NCI-H2029 (cell line): ENCODE measurements around the gene MRPL50.

ENCODE experiments used
- DNase-seq: peaks from one replicate; lab custom pipeline; 2025; lab: John Stamatoyannopoulos, UW

Gene MRPL50

DNA sequence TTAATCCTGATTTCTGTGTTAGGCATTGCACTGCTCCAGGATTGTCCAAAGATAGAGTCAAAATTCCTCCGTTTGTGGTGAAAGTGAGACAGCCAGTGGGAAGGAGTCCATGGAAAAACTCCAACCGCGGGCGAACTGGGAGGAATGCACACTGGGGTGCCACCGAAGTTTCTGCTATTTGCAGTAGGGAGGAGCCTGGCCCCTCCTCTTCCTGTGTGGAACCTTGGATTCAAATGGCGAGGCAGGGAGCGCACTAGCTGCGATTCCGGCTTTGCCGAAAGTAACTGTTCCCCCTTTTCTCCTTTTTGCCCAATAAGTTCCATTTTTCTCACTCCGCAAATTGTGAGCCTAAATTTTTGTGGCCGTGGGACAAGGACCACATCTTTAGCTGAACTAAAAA lies 22.9 kb downstream of the MRPL50 start:
- no peak for DNase-seq

DNA sequence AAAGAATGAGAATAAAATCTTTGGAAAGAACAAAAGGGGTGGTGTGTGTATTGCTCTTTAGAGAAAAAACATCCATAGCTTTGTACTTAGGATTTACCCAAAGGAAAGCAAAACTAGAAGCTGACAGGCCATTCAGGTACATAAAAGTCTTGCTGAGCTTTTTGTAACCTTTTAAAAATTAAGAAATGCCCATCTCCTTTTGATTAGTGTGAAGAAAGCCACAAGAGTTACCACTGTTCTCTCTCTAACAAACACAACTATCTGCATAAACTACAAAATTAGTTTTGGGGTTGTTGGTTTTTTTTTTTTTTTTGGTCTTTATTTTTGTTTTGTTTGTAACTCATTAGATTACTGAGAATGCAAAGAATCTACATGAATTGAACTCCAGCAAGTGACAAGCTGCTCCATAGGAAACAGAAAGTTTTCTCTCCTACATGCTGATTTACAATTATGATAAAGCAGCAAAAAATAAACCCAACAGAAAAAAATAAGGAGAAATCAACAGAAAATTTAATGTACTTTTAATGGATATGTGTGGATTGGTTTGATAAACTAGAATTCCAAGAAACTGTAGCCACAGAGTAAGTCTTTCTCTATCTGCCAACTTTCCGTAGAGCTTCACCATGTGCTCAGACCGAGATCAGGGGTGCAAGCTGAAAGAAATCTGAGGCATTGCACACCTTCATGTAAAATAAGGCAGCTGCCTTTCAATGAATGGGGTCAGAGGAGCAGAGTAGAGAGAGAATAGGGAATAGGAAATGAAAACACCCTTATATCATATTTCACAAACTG lies 25.9 kb downstream of the MRPL50 start:
- no peak for DNase-seq

DNA sequence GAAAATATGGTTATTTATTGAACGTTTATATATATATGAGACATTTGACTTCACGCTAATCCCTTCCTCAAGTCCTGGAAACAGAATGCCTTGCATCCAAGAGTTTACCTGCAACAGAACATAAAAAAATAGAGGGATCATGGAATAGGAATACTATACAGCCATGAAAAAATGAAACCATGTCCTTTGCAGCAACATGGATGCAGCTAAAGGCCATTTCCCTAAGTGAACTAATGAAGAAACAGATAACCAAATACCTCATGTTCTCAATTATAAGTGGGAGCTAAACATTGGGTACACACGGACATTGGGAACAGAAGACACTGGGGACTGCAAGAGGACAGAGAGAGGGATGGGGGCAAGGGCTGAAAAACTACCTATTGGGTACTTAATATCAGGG lies 26.6 kb downstream of the MRPL50 start:
- DNase-seq = no peak

DNA sequence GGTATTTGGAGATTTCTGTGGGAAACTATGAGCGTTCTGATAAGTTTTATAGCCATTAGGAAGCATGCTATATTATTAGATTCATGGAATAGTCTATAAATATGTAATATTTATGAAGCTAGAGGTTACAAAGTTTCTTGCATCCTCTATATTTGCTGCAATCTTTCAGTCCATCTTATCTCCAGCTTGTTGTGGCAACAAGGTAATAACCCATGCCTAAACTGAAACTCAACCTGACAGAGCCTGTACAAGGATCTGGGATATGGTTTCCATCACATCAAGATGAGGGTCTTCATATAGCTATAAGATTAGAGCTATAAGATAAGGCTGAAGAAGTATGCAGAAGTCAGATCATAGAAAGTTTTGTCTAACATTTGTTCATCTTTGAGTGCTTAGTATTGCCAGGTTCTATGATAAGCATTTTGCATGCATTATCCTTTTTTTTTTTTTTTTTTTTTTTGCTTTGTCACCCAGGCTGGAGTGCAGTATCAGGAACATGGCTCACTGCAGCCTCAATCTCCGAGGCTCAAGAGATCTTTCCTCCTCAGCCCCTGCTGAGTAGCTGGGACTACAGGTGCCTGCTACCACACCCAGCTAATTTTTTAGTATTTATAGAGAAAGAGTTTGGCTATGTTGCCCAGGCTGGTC lies 28.4 kb downstream of the MRPL50 start:
- DNase-seq = no peak

DNA sequence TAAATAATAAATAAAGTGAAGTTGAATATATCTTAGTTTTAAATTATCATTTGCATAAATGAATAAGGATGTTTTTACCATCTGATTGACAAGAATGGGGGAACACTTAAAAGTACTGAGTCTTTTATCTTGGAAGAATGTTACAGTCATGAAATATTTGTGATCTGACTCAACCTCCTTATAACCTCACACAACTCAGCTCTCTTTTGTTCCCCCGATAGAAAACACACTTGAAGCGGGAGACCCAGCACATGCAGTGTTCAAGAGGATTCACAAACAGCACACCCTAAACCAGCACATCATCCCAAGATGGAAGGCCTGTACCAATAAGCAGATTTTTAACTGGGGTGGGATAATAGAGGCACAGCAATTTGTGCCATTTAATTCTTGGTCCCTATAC lies 29.1 kb downstream of the MRPL50 start:
- DNase-seq = no peak

DNA sequence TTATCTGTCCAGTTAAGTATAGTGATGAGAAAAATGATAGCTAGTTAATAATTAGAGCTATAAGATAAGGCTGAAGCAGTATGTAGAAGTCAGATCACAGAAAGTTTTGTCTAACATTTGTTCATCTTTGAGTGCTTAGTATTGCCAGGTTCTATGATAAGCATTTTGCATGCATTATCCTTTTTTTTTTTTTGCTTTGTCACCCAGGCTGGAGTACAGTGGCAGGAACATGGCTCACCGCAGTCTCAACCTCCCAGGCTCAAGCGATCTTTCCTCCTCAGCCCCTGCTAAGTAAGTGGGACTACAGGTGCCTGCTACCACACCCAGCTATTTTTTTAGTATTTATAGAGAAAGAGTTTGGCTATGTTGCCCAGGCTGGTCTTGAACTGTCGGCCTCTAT lies 31.1 kb downstream of the MRPL50 start:
- DNase-seq = no peak

DNA sequence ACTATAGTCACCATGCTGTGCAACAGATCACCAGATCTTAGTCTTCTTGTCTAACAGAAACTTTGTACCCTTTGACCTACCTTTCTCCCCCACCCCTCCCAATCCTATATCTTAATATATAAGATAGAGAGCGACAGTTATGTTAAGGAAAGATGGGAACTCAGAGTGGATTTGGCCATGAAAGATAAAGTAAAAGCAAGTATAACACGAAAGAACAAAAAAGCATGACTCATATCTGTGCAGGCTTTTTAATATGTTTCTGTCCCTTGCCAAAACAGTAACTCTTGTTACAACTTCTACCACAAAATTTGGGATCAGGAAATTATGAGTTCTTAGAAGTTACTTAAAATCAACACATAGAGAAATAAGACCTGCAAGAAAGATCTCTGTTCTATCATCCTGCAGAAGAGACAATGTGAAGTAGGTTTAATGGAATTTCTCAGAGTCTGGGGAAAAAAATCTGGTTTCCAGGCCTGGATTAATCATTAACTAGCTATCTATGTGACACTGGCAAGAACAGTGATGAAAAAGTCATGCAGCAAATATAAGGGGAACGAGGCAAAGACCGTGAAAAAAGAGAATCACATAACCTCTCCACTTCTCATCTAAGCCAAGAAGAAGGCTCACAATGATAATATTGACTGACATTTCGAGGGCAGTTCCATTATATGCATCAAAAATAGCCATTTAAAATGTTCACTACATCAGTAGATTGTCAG lies 32.2 kb downstream of the MRPL50 start:
- DNase-seq = no peak

DNA sequence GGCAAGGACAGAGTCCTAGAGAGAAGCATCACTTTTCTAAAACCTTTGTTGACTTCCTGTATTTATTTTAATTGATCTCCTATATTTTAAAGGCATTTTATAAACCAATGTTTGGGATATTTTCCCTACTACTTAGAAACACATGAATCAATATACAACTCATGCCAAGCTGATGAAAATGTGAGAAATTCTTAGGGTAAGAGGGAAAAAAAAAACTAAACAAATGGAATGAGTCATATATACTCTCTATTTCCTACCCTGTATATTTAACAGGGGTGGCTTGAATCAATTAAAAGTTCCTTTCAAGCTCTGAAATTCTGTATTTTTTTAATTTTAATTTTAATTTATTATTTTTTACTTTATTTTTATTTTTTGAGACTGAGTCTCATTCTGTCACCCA lies 33.2 kb downstream of the MRPL50 start:
- DNase-seq = no peak

DNA sequence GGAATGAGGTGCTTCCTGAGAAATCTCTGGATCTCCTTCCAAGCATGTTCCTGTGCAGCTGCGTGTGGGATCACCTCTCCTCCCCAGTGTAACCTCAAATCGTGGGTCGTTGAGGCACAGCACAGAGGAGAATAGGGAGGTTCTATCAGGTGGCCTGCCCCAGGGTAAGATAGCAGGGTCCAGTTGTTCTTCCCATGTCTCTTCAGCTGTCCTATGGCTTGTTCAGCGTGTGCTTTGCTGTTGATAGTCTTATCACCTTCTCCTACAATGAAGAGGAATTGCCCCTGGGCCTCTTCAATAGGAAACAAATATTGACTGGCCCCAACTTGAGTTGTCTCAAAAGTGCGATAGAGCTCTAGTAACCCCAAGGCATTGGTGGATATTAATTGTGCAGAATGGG lies 36.0 kb downstream of the MRPL50 start:
- DNase-seq = no peak

DNA sequence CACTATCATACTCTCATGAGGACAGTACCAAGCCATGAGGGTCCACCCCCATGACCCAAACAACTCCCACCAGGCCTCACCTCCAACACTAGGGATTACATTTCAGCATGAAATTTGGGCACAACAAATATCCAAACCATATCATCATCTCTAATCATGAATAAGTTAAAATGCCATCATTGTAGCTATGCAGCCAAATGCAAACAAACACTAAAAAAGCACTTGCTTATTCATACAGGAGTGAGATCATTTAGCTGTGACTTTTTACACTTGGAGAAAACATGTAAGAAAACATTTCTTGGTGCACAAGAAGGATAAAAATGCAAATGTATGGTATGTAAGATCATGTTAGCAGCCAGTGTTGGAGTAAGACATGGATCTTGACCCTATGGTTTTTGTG lies 37.8 kb downstream of the MRPL50 start:
- DNase-seq = no peak

DNA sequence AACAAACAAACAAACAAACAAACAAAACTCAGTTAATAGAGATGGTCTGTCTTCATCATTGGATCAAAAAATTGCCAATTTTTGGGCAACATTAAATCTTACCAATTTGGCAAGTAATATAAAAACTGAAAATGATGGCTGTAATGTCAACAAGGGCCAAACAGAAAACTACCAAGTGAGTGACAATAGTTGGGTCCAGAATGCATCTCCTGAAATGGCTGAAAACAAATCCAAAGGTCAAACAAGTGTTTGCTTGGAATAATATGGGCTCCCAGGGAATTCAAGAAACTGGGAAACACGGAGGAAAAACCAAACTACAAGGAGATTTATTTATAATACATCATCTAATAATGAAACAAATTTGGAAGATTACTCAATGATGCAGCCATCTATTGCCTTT lies 38.7 kb downstream of the MRPL50 start:
- DNase-seq = no peak

DNA sequence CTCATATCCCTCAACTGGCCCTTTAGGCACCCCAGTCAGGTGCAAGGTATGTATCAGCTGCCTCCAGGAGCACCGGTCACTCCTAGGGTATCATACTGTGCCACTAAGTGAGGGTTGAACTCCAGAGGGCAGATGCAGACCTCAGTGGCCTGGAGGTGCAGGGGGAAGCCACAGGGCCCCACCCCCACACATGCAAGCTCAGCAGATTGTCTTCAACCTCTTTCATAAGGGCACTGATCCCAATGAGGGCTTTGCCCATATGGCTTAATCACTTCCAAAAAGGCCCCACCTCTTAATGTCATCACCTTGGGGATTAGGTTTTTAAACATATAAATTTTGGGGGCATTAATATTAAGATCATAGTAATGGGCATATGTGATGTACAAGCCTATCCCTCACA lies 41.8 kb downstream of the MRPL50 start:
- no peak for DNase-seq

DNA sequence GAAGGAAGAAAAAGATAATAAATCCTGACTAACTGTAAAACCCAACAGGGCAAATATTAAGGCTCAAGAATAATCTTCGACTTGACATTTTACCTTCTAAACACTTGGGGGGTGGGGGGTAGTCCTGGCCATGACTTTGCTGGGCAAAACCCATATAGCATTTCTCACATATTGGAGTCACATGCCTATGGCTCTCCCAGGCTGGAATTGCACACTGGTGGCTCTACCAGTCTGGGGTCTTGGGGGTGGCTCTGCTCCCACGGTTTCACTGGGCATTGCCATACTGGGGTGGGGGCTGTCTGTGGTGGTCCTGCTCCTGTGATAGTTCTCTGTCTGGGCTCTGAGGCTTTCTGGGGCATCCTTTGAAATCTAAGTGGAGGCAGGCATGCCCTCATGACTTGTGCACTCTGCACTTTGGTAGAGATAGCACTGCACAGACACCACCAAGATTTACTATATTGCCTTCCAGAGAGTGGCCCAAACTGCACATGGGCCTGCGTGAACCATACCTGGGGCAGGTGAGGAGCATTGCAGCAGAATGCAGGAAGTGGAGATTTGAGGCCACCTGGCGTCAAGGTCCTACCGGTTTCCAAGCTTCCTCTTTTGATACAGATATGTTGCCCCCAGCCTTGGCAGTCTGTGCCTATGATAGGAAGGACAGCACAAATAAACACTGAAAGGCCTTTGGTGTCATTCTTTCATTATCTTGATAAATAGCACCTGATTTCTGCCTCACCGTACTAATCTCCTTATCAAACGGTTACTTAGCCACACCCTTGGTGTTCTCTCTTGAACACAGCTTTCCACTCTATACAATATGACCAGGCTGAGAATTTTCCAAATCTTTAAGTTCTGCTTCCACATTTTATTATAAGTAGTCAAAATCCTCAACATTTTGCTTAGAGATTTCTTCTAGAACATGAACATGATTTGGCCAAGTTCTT lies 43.4 kb downstream of the MRPL50 start:
- DNase-seq = no peak

DNA sequence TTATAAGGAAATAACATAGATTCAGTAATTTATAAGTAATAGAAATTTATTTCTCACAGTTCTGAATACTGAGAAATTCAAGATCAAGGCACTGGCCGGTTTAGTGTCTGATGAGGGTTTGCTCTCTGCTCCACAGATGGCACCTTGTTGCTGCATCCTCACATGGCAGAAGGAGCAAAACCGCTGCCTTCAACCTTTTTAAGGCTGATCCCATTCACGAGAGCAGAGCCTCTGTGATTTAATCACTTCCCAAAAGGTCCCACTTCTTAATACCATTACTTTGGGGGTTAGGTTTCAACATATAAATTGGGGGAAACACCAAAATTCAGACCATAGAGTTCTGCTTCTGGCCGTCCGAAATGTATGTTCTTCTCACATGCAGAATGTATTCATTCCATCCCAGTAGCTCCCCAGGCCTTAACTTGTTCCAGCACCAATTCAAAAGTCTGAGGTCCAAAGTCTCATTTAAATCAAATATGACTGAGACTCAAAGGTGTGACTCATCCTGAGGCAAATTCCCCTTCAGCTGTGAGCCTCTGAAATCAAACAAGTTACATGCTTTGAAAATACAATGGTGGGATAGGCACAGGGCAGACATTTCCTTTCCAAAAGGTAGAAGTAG lies 44.2 kb downstream of the MRPL50 start:
- no peak for DNase-seq

DNA sequence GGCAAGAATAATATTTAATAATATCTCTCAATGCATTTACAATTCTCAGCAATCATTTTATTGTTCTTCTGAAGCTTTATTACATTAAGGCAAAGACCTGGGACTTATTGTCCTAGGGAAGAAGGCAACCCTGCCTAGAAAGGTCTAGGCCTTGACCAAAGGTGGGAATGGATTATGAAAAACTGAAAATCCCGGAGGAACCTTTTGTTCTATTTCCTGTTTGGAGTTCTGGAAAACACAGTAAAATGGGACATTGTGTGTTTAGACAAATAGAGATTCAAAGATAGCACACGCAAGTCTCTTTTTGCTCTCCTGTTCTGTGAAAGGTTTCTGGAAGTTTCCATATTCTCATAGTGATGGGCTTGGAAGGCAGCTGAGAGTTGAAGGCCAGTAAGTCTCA lies 44.7 kb downstream of the MRPL50 start:
- DNase-seq = no peak

DNA sequence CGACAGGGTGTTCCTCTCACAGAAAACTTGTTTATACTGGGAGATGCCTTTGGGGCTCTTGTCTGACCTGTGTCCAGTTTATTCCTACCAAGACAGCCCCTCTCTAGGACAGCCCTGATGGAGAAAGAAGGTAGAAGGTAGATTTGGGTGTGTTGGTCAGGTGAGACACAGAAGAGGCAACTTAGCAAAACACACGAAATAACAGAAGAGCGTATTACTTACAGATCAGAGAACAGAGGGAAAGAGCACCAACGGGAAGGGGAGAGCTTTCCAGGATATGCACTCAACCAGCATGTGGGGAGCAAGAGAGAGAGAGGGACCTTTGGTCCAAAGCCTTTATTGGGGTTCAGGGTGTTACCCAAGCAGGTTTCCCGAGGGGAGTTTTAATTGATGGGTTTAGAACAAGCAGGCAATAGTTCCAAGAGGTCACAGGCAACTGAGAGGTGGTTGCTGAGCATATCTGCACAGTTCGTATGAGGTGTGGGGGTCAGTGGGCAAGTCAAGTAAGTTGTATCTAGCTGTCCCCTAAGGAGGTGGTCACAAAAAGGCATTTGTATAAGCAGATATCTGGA lies 45.4 kb downstream of the MRPL50 start:
- DNase-seq = no peak

DNA sequence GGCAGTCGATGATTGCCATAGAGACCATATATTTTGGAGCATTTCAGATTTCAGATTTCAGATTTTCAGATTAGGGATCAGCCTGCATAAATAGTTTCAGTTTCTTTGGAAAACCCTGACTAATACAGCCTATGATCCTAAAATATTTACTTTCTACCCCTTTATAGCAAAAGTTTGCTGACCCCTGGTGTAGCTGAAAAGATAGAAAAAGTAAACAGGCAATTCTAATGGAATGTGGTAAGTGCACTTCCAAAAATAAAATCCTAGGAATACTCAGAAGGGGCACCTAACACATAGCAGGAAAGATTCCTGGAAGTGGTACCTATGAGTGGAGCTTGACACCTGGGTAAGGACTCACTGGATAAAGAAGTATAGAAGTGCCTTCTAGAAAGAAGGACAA lies 48.1 kb downstream of the MRPL50 start:
- DNase-seq = no peak

DNA sequence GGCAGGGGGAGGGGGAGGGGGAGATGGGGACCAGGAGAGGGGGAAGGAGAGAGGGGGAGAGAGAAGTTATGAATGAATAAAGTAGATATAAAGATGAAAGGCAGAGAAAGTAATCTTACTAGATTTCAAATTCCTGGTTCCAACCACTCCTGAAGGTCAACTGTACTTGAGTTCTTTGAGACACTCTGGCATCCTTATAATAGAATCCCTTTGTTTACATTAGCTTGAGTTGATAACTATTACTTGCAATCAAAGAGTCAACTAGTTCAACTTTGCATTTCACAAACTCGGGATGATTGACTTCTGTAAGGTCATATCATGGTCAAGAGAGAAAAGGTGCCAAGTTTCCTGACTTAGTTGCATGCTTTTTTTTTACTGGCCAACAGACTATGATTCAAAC lies 55.8 kb downstream of the MRPL50 start:
- no peak for DNase-seq

DNA sequence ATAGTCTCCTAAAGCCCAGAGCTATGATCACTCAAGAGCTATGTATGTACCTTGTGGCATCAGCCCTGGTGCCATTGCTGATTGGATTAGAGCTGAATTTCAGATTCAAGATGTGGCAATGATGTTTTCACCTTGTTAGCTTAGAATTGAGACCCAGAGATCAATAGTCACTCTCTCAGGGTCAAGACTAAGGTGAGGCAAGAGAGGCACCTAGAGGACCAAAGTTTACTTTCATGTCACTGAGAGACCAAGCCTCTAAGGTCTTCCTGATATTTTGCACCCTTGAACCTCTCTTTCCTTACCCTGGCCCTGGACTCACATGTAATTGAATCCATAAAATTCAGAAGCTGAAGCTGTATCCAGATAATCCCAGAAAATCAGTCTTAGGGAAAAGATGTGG lies 56.5 kb downstream of the MRPL50 start:
- DNase-seq = no peak
